HepG2 (cell line): ENCODE measurements around the gene PARP3. TPM values are rescaled to one million over a fixed set of nuclear protein-coding genes. Genes with fewer than 3 reads are reported as not detected.

Experiments used
- ATAC-seq: fragments of 200-7000 bp; cut with Tn5 transposase; 3 replicates; pipeline ENCODE4 v1.9.1; 2020; ENCODE audit warnings: mild to moderate bottlenecking, moderate library complexity
- BruUV-seq: library from RNA; stranded (reverse); fragments of 400-500 nt; replicated peaks from 2 replicates; lab custom pipeline; 2021; lab: Mats Ljungman, UMichigan
- CTCF ChIA-PET: fragments of 300-600 bp; formaldehyde crosslinking; extraction: SDS; loops from one replicate; lab custom pipeline; 2021; ENCODE audit warnings: low total read pairs, inconsistent platforms, low intra/inter-chr PET ratio; lab: Yijun Ruan, JAX
- POLR2A ChIA-PET: fragments of 350-600 bp; sonication (Branson Sonifier 250); formaldehyde crosslinking; loops from one replicate; lab custom pipeline; 2020; ENCODE audit warnings: antibody characterized with exemption, inconsistent platforms; lab: Yijun Ruan, JAX
- DNase-seq: peaks from one replicate; pipeline ENCODE4 v3.0.0-alpha.2; 2015; ENCODE audit warnings: low spot score
- FAIRE-seq: peaks from 3 replicates; lab custom pipeline; 2011; peaks lifted over from hg19 to GRCh38; lab: Jason Lieb, UNC
- H2AFZ ChIP-seq: one replicate; pipeline ENCODE4 v1.6.1; 2011; ENCODE audit warnings: low read length, inconsistent platforms
- H3K27ac ChIP-seq: fragments of 300-600 bp; 3 replicates; pipeline ENCODE4 v1.8.0; 2011; ENCODE audit warnings: mixed run types, mild to moderate bottlenecking, mixed read lengths, low read length, inconsistent platforms; ENCODE audit not compliant: insufficient read depth; ENCODE audit errors: extremely low read length
- H3K27me3 ChIP-seq, 2 experiments: fragments of 200-600 bp in 1 of 2; 2 replicates in 1 of 2; 3 replicates in 1 of 2; pipeline versions ENCODE4 v1.6.0 to v1.8.0; 2011; ENCODE audit warnings: low read length in 2 of 2, mild to moderate bottlenecking in 2 of 2, moderate library complexity in 2 of 2, inconsistent platforms in 1 of 2; ENCODE audit not compliant: insufficient read depth in 2 of 2, control insufficient read depth in 1 of 2
- H3K36me3 ChIP-seq, 2 experiments: fragments of 200-600 bp in 1 of 2; replicated peaks in 1 of 2; 2 replicates in 1 of 2; 3 replicates in 1 of 2; pipeline versions ENCODE4 v1.5.1 to v1.8.0; 2011; ENCODE audit warnings: low read length in 2 of 2, inconsistent platforms in 1 of 2; ENCODE audit not compliant: insufficient read depth in 2 of 2, control insufficient read depth in 1 of 2
- H3K4me1 ChIP-seq: 2 replicates; pipeline ENCODE4 v1.5.1; 2012; ENCODE audit warnings: low read length, inconsistent platforms; ENCODE audit not compliant: insufficient read depth
- H3K4me2 ChIP-seq: 2 replicates; pipeline ENCODE4 v1.6.0; 2011; ENCODE audit warnings: low read depth, low read length, inconsistent platforms
- H3K4me3 ChIP-seq, 3 experiments: fragments of 200-600 bp in 1 of 3; sonication (generic), shearing (Covaris generic) in 1 of 3; replicated peaks in 1 of 3; 2 replicates each; pipeline ENCODE4 v1.5.1; 2011 to 2016; ENCODE audit warnings: low read length in 3 of 3, inconsistent platforms in 2 of 3, low read depth in 2 of 3, mild to moderate bottlenecking in 2 of 3, control low read depth in 1 of 3, mixed read lengths in 1 of 3; ENCODE audit not compliant: insufficient read depth in 1 of 3
- H3K79me2 ChIP-seq: one replicate; pipeline ENCODE4 v1.6.1; 2011; ENCODE audit warnings: low read length, inconsistent platforms; ENCODE audit not compliant: insufficient read depth
- H3K9ac ChIP-seq: 2 replicates; pipeline ENCODE4 v1.6.0; 2011; ENCODE audit warnings: mild to moderate bottlenecking, low read depth, low read length, inconsistent platforms; ENCODE audit not compliant: insufficient read depth
- H3K9me3 ChIP-seq: 2 replicates; pipeline ENCODE4 v1.5.1; 2012; ENCODE audit warnings: mild to moderate bottlenecking, low read length
- H4K20me1 ChIP-seq: 2 replicates; pipeline ENCODE4 v1.6.0; 2011; ENCODE audit warnings: inconsistent platforms, mild to moderate bottlenecking, low read length, moderate library complexity; ENCODE audit not compliant: insufficient read depth
- ELF4 ChIP-seq: sonication (generic); formaldehyde crosslinking; IDR thresholded peaks from 2 replicates; pipeline ENCODE4 v1.5.0; 2020; ENCODE audit warnings: missing genetic modification reagents, mild to moderate bottlenecking, moderate library complexity, borderline replicate concordance
- HNF4G ChIP-seq, 2 experiments: sonication (generic) in 1 of 2; formaldehyde crosslinking in 1 of 2; IDR thresholded peaks; 2 replicates each; pipeline versions ENCODE4 v1.4.0 to v1.6.1; 2011 to 2020; ENCODE audit warnings: borderline replicate concordance in 2 of 2, low read depth in 2 of 2, mild to moderate bottlenecking in 2 of 2, low read length in 1 of 2, missing genetic modification reagents in 1 of 2, moderate library complexity in 1 of 2
- TSC22D2 ChIP-seq: sonication (generic); formaldehyde crosslinking; IDR thresholded peaks from 2 replicates; pipeline ENCODE4 v1.5.1; 2020; ENCODE audit warnings: missing genetic modification reagents, mild to moderate bottlenecking, borderline replicate concordance
- ZFP82 ChIP-seq: sonication (generic); formaldehyde crosslinking; IDR thresholded peaks from 2 replicates; pipeline ENCODE4 v1.5.1; 2020; ENCODE audit warnings: mild to moderate bottlenecking, missing genetic modification reagents, borderline replicate concordance
- ZNF232 ChIP-seq: sonication (generic); formaldehyde crosslinking; IDR thresholded peaks from 2 replicates; pipeline ENCODE4 v1.4.0; 2020; ENCODE audit warnings: missing genetic modification reagents, borderline replicate concordance
- ZNF264 ChIP-seq: sonication (generic); formaldehyde crosslinking; IDR thresholded peaks from 2 replicates; pipeline ENCODE4 v1.4.0; 2020; ENCODE audit warnings: missing genetic modification reagents
- ZNF292 ChIP-seq: sonication (generic); formaldehyde crosslinking; IDR thresholded peaks from 2 replicates; pipeline ENCODE4 v1.8.1; 2022; ENCODE audit warnings: mild to moderate bottlenecking, low read depth, missing genetic modification reagents, borderline replicate concordance
- ZNF431 ChIP-seq: sonication (generic); formaldehyde crosslinking; IDR thresholded peaks from 2 replicates; pipeline ENCODE4 v1.9.0; 2022; ENCODE audit warnings: missing genetic modification reagents, low read depth, mild to moderate bottlenecking, borderline replicate concordance
- WGBS: methylation state at CpG from one replicate; pipeline ENCODE4 v1.1.6; 2017; ENCODE audit warnings: low lambda C conversion rate; 5-methylcytosine and 5-hydroxymethylcytosine counted together
- in situ Hi-C: cut with HindIII; loops from 2 replicates; pipeline ENCODE4 v1.10.0; 2017; ENCODE audit warnings: low pct_unique_long_range_greater_than_20kb; ENCODE audit not compliant: extremely low pct_ligation_motif_present
- intact Hi-C: fragments of 100-400 bp; cut with micrococcal nuclease; formaldehyde crosslinking; loops from one replicate; pipeline ENCODE4 v1.10.0; 2022; ENCODE audit not compliant: unreplicated experiment
- polyA plus RNA-seq, 8 experiments: library from polyadenylated mRNA; depleted of rRNA in 3 of 8; stranded (reverse) in 7 of 8; unstranded in 1 of 8; fragments of >200 nt; fragmentation: Illumina TruSeq in 4 of 8; extraction: Trizol in 4 of 8; gene quantifications; 2 replicates each; pipeline versions ENCODE4 v1.2.1 to v1.2.3, GENCODE V29; 2011 to 2016; ENCODE audit warnings: low read depth in 4 of 8, missing spikeins in 1 of 8, mixed read lengths in 1 of 8; ENCODE audit not compliant: insufficient read depth in 1 of 8
- total RNA-seq, 5 experiments: library from RNA; depleted of rRNA; stranded (reverse); fragments of >200 nt; fragmentation: Illumina TruSeq; extraction: Trizol; gene quantifications; 2 replicates each; pipeline ENCODE4 v1.2.3, GENCODE V29; 2016; ENCODE audit warnings: low read depth in 1 of 5
- TF ChIP-seq, protein P1 (sequence below), 2 experiments: IDR thresholded peaks; 2 replicates each; pipeline ENCODE4 v1.6.1; 2011 to 2012; ENCODE audit warnings: low read length in 2 of 2, borderline replicate concordance in 1 of 2, low read depth in 1 of 2, mild to moderate bottlenecking in 1 of 2, moderate library complexity in 1 of 2
- TF ChIP-seq, protein P2 (sequence below): sonication (generic); formaldehyde crosslinking; IDR thresholded peaks from 2 replicates; pipeline ENCODE4 v1.8.0; 2022; ENCODE audit warnings: low read depth, missing genetic modification reagents
- TF ChIP-seq, protein P3 (sequence below): sonication (generic); formaldehyde crosslinking; conservative IDR thresholded peaks from 2 replicates; pipeline ENCODE4 v1.8.0; 2022; ENCODE audit warnings: mild to moderate bottlenecking, moderate library complexity, missing genetic modification reagents
- TF ChIP-seq, protein P4 (sequence below): sonication (generic); formaldehyde crosslinking; IDR thresholded peaks from 2 replicates; pipeline ENCODE4 v1.9.0; 2021; ENCODE audit warnings: missing genetic modification reagents, mild to moderate bottlenecking, borderline replicate concordance

PARP3 gene
- total and polyA plus RNA-seq, 2 of the 13 experiments (the other 11 are each of a cell fraction or from before 2014, with no cell fraction given) = 11.2 to 21.5 TPM

DNA sequence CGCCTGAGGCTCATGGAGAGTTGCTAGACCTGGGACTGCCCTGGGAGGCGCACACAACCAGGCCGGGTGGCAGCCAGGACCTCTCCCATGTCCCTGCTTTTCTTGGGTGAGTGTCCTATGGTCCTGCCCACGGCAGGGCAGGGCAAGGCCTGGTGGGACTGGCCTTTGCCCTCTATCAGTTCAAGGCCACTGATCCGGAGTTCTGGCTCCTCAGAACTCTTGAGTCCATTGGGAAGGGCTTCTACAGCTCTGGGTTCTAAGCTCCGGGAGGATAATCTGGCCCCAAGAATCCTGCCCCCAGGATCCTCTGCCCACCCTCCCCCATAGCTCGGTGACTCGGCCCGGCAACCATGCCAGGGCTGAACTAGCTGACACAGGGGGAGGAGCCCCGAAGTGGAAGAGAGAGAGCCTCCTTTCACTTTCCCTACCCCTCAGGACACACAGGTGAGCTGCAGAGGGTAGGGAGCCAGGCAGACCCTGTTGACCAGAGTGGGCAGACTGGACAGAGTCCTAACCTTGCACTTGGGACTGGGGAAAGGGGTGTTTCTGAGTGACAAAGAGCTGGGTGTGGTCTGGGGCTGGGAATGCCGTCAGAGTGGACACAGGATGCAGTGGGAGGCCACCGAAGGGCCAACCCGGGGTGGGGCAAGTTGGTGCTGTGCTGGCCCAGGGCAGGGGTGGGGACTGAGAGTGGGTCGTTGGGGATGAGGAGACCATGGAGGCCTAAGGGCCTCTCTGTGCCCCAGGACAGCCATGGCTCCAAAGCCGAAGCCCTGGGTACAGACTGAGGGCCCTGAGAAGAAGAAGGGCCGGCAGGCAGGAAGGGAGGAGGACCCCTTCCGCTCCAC is 664 bp downstream of the PARP3 start:
- in situ Hi-C loops = no loop called here
- H2AFZ ChIP-seq = no peak overlapping the region
- BruUV-seq = TSS peak; percentile 84
- TF ChIP-seq ZNF232 (CRISPR knock-in tag) = no peak
- no peak for TF ChIP-seq TSC22D2
- TF ChIP-seq, protein P1, sequence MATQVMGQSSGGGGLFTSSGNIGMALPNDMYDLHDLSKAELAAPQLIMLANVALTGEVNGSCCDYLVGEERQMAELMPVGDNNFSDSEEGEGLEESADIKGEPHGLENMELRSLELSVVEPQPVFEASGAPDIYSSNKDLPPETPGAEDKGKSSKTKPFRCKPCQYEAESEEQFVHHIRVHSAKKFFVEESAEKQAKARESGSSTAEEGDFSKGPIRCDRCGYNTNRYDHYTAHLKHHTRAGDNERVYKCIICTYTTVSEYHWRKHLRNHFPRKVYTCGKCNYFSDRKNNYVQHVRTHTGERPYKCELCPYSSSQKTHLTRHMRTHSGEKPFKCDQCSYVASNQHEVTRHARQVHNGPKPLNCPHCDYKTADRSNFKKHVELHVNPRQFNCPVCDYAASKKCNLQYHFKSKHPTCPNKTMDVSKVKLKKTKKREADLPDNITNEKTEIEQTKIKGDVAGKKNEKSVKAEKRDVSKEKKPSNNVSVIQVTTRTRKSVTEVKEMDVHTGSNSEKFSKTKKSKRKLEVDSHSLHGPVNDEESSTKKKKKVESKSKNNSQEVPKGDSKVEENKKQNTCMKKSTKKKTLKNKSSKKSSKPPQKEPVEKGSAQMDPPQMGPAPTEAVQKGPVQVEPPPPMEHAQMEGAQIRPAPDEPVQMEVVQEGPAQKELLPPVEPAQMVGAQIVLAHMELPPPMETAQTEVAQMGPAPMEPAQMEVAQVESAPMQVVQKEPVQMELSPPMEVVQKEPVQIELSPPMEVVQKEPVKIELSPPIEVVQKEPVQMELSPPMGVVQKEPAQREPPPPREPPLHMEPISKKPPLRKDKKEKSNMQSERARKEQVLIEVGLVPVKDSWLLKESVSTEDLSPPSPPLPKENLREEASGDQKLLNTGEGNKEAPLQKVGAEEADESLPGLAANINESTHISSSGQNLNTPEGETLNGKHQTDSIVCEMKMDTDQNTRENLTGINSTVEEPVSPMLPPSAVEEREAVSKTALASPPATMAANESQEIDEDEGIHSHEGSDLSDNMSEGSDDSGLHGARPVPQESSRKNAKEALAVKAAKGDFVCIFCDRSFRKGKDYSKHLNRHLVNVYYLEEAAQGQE (IDR thresholded peaks at IDR 0.05; ENCODE audit: borderline replicate concordance in 1 of 2, low read depth in 1 of 2, low read length in 2 of 2) = peak in 1 of 2 experiments; percentile 50; a peak in 1 of 4 replicates
- no peak; the same call in 1 of the 2 replicates for TF ChIP-seq ZNF292 (CRISPR knock-in tag)
- TF ChIP-seq ZNF264 (CRISPR knock-in tag) = no peak
- TF ChIP-seq, protein P2, sequence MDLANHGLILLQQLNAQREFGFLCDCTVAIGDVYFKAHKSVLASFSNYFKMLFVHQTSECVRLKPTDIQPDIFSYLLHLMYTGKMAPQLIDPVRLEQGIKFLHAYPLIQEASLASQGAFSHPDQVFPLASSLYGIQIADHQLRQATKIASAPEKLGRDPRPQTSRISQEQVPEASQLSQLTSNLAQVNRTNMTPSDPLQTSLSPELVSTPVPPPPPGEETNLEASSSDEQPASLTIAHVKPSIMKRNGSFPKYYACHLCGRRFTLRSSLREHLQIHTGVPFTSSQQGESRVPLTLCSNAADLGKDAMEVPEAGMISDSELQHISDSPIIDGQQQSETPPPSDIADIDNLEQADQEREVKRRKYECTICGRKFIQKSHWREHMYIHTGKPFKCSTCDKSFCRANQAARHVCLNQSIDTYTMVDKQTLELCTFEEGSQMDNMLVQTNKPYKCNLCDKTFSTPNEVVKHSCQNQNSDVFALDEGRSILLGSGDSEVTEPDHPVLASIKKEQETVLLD (CRISPR knock-in tag) = no peak
- no peak for TF ChIP-seq ZNF431
- no peak for TF ChIP-seq HNF4G (IDR thresholded peaks at IDR 0.05; ENCODE audit: borderline replicate concordance, low read depth, low read length)
- no peak for TF ChIP-seq HNF4G (CRISPR knock-in tag; IDR thresholded peaks at IDR 0.05; ENCODE audit: borderline replicate concordance, low read depth)
- no peak for TF ChIP-seq ELF4
- TF ChIP-seq, protein P3, sequence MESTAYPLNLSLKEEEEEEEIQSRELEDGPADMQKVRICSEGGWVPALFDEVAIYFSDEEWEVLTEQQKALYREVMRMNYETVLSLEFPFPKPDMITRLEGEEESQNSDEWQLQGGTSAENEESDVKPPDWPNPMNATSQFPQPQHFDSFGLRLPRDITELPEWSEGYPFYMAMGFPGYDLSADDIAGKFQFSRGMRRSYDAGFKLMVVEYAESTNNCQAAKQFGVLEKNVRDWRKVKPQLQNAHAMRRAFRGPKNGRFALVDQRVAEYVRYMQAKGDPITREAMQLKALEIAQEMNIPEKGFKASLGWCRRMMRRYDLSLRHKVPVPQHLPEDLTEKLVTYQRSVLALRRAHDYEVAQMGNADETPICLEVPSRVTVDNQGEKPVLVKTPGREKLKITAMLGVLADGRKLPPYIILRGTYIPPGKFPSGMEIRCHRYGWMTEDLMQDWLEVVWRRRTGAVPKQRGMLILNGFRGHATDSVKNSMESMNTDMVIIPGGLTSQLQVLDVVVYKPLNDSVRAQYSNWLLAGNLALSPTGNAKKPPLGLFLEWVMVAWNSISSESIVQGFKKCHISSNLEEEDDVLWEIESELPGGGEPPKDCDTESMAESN (CRISPR knock-in tag) = no peak
- no peak for TF ChIP-seq ZFP82 (CRISPR knock-in tag)
- TF ChIP-seq, protein P4, sequence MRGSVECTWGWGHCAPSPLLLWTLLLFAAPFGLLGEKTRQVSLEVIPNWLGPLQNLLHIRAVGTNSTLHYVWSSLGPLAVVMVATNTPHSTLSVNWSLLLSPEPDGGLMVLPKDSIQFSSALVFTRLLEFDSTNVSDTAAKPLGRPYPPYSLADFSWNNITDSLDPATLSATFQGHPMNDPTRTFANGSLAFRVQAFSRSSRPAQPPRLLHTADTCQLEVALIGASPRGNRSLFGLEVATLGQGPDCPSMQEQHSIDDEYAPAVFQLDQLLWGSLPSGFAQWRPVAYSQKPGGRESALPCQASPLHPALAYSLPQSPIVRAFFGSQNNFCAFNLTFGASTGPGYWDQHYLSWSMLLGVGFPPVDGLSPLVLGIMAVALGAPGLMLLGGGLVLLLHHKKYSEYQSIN (CRISPR knock-in tag) = no peak

More for the DNA sequence above, 664 bp downstream of the PARP3 start:
- DNase-seq = peak; percentile 67
- no peaks in the 10 kb centered on the region; the same call in 1 of the 2 replicates for H4K20me1 ChIP-seq
- H3K4me3 ChIP-seq = peak overlapping the region; percentile 66 to 88 (median 80)
- intact Hi-C loops = loop anchor here (1.0 to 2.0 kb wide), 3 partner anchors 31 to 52 kb away; partner anchors contain the start of genes ABHD14B, ACY1 and RPL29
- H3K4me1 ChIP-seq = peaks cover 33% of the 10 kb centered on the region
- H3K27me3 ChIP-seq = no peaks in the 10 kb centered on the region; a peak in 1 of 5 replicates
- FAIRE-seq = peak; percentile 81
- peak overlapping the region; percentile 93 for H3K9ac ChIP-seq
- WGBS = 0% methylated on average over 8 of the region's 17 CpGs
- peaks cover 28% of the 10 kb centered on the region for H3K79me2 ChIP-seq
- POLR2A ChIA-PET = interaction anchor here (0.6 to 4.5 kb wide), 18 partner anchors 8 to 558 kb away, joined by 3 to 173 read pairs (median 8); partner anchors contain the start of genes ABHD14A, ABHD14B, ACY1 and DCAF1
- H3K9me3 ChIP-seq = no peaks in the 10 kb centered on the region
- peak; percentile 59 for ATAC-seq
- H3K4me2 ChIP-seq = peak overlapping the region; percentile 94
- CTCF ChIA-PET = interaction anchor here (1.2 to 2.1 kb wide), 4 partner anchors 32 to 58 kb away, joined by 3 to 34 read pairs (median 14); partner anchors contain the start of genes ABHD14A, ABHD14B, ACY1 and RPL29
- peaks cover 2 to 10% of the 10 kb centered on the region in 2 experiments; a peak in 3 of 5 replicates for H3K36me3 ChIP-seq
- H3K27ac ChIP-seq = peak overlapping the region; percentile 93
